ENCODE results near the gene GAA. TPM values are rescaled to one million over a fixed set of nuclear protein-coding genes. Genes with fewer than 3 reads are reported as not detected.

Gene GAA
- total RNA-seq, 1 donor from 2014 or later, result 45.3 TPM

- intact Hi-C loops (cut with DNase I), result no loop called here
- no peak for DNase-seq
- ATAC-seq (ENCODE audit: poor library complexity), result no peak
These were observed 57.5 kb downstream of the GAA start for GRCh38 chr17:80158846-80159245.

- no peak for DNase-seq
- intact Hi-C loops (cut with DNase I), result no loop called here
- no peak for ATAC-seq (ENCODE audit: poor library complexity)
These were observed 59.2 kb downstream of the GAA start for GRCh38 chr17:80160536-80160935.

DNA sequence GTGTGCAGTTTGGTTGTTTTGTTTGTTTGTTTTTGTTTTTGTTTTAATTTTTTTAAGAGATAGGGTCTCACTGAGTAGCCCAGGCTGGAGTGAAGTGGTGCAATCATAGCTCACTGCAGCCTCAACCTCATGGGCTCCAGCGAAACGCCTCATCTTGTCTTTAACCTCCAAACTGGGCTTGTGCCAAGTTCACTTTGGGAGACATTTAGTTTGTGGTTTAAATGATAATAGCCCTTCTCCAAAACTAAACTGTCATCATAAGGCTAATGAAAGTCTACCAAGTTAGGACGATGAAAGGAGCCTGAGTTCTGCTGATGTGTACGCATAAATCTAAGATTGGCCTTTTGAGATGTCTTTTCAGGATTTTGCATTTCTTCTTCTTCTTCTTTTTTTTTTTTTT lies 62.0 kb downstream of the GAA start:
- ATAC-seq (ENCODE audit: poor library complexity) (no peak), DNase-seq (no peak)
- intact Hi-C loops (cut with DNase I), result no loop called here

- no peak for ATAC-seq (ENCODE audit: poor library complexity)
- intact Hi-C loops (cut with DNase I), result no loop called here
- no peak for DNase-seq
These were observed 62.8 kb downstream of the GAA start for GRCh38 chr17:80164185-80164584.

DNA sequence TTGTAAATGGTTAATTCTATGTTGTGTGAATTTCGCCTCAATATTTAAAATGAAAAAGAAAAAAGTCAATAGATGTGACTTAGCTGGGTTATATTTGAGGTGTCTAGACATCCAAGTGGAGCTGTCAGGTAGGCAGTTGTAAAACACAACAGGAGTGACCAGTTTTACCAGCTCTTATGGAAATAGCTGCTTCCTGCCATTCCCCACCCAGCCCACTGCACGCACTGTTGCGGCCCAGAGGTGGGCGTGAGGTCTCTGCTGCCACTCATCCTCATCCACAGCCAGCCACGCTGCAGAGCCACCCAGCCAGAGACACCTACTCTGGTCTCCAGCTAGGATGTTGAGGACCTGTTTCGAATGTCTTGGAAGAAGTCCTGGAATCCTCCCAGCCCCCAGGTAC lies 65.1 kb downstream of the GAA start:
- intact Hi-C loops (cut with DNase I), result no loop called here
- no peak for DNase-seq
- no peak for ATAC-seq (ENCODE audit: poor library complexity)

DNA sequence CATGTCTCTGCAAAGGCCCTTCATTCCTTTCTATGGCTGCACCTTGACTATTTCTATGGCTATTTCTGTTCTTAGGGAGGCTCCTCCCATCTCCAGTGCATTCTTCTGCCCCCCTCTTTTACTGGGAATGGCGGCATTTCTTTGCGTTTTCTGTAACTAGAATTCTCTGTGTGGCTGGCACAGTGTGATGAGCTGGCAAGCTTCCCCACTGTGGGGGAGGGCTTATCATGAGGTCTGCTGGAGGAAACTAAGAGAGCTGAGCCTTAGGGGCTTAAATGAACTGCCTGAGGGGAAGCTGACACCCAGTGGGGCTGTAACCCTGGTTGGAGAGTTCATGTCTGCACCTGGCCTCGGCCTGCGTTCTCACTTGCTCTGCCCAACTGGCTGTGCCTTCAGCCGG lies 67.0 kb downstream of the GAA start:
- DNase-seq (no peak), ATAC-seq (ENCODE audit: poor library complexity) (no peak)
- intact Hi-C loops (cut with DNase I), result no loop called here

DNA sequence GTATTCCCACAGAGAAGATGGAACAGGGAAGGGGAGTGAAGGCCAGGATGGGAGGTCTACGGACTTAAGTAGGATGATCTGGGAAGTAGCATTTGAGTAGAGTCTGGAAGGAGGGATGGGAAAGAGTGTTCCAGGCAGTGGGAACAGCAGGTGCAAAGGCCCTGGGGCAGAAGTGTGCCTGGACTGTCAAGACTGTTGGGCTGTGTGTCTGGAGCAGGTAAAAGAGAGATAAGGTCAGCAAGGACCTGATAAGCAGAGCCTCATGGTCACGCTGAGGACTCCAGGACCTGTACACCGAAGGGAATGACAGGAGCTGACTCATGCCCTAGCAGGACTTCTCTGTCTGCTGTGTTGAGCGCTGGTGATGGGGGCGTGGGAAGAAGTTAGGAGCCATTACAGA lies 67.7 kb downstream of the GAA start:
- DNase-seq (no peak), ATAC-seq (ENCODE audit: poor library complexity) (no peak)
- intact Hi-C loops (cut with DNase I), result no loop called here

Small RNAs within 50 kb of the gene (microRNA-seq; reads per million reads assigned to microRNA genes)
- not detected for gene MIR1268B

Other genes with a start within 250 kb of the GAA start
- 14.0 TPM for gene TBC1D16, start 65.7 kb upstream of the GAA start, total RNA-seq
- 4.5 TPM for gene CCDC40, start 64.9 kb upstream of the GAA start, total RNA-seq
- gene EIF4A3, start 45.5 kb downstream of the GAA start, total RNA-seq, result 32.1 TPM
- not detected for gene CARD14, start 68.4 kb downstream of the GAA start, total RNA-seq
- 13.4 TPM for gene SGSH, start 118.8 kb downstream of the GAA start, total RNA-seq
- 5.1 TPM for gene SLC26A11, start 118.8 kb downstream of the GAA start, total RNA-seq
- gene RNF213, start 159.3 kb downstream of the GAA start, total RNA-seq, result 29.9 TPM